ENCODE measurements around the gene THRB.

Gene THRB

GRCh38 chr3:24253336-24253735, 241.3 kb downstream of the THRB start:
- no peak for TF ChIP-seq CTCF (IDR thresholded peaks at IDR 0.05)

DNA sequence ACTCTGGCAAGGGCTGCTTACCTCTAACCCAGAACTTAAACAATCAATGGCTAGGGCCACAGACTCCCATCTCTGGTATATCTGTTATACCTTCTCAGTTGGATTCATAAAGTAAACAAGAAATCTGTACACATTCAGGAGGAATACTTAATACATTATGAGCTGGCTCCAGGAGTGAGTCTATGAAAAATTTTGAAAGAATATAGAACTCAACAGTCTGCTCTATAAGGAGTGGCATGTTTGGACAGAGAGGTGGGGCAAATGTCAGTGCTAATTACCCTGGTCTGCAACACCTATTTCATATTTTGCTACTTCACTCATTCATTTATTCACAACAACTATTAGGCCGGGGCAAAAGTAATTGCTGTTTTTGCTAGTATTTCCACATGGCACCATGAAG, 245.1 kb downstream of the THRB start:
- no peak for TF ChIP-seq CTCF (IDR thresholded peaks at IDR 0.05)

GRCh38 chr3:24245056-24245455, 249.6 kb downstream of the THRB start:
- no peak for TF ChIP-seq CTCF (IDR thresholded peaks at IDR 0.05)

DNA sequence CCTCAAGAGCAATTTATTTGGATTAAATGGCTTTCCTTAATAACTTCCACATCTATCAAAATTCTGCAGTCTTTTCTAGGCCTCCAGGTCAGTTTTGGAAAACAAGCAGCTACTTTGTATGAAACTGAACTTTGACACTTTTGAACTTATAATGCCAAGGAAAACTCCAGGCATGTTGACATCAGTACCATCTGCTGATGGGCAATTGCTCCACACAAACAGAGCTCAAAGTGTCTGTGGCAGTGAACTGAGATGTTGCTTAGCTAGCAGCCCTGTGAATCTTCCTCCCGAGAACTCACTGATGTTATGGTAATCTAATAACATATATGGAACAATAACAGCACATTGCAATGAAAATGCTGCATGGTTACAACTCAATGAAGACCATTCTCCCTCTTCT, 250.2 kb downstream of the THRB start:
- no peak for TF ChIP-seq CTCF (IDR thresholded peaks at IDR 0.05)

DNA sequence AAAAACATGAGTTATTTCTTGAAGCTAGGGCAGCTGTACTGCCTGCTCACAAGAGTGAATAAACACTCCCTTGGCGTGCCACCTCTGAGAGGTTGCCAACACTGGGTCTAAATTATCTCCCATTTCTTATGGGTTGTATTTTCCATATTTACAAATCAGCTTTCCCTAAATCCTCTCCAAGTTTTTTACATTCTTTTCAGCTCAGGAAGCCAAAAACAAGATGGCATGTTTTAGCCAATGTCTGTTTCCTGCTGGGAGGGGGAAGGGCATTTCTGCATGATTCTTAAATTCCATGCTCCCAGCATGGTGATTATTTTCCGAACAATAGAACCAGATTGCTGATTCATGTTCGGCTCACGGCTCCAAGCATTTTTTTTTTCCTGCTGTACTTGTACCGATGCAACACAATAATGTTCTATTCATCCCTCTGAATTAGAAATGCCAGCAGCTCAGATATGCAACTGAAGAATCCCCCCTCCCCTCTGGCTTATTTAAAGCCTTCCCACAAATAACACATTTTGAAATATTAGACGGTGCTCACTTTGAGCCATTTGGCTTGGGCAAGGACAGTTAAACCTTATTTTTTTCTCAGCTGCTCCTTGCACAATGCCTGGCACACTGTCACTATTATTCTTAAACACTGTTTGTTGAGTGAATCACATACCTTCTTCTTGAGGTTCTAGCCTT, 252.5 kb downstream of the THRB start:
- TF ChIP-seq CTCF (IDR thresholded peaks at IDR 0.05): no peak

GRCh38 chr3:24240306-24240705, 254.3 kb downstream of the THRB start:
- TF ChIP-seq CTCF (IDR thresholded peaks at IDR 0.05): no peak

GRCh38 chr3:24237971-24238706, 256.5 kb downstream of the THRB start:
- TF ChIP-seq CTCF (IDR thresholded peaks at IDR 0.05): peak; percentile 65

All from LNCAP (cell line).